ENCODE data around the gene TCEAL2. TPM values are rescaled to one million over a fixed set of nuclear protein-coding genes. Genes with fewer than 3 reads are reported as not detected.

Gene TCEAL2
- total and polyA plus RNA-seq, 2 of the 8 experiments (the other 6 are each of a cell fraction or from before 2014, with no cell fraction given) = 15.1 TPM; not detected in 1

GRCh38 chrX:102154218-102154860, 28.9 kb downstream of the TCEAL2 start (continued):
- TF ChIP-seq, protein P1, sequence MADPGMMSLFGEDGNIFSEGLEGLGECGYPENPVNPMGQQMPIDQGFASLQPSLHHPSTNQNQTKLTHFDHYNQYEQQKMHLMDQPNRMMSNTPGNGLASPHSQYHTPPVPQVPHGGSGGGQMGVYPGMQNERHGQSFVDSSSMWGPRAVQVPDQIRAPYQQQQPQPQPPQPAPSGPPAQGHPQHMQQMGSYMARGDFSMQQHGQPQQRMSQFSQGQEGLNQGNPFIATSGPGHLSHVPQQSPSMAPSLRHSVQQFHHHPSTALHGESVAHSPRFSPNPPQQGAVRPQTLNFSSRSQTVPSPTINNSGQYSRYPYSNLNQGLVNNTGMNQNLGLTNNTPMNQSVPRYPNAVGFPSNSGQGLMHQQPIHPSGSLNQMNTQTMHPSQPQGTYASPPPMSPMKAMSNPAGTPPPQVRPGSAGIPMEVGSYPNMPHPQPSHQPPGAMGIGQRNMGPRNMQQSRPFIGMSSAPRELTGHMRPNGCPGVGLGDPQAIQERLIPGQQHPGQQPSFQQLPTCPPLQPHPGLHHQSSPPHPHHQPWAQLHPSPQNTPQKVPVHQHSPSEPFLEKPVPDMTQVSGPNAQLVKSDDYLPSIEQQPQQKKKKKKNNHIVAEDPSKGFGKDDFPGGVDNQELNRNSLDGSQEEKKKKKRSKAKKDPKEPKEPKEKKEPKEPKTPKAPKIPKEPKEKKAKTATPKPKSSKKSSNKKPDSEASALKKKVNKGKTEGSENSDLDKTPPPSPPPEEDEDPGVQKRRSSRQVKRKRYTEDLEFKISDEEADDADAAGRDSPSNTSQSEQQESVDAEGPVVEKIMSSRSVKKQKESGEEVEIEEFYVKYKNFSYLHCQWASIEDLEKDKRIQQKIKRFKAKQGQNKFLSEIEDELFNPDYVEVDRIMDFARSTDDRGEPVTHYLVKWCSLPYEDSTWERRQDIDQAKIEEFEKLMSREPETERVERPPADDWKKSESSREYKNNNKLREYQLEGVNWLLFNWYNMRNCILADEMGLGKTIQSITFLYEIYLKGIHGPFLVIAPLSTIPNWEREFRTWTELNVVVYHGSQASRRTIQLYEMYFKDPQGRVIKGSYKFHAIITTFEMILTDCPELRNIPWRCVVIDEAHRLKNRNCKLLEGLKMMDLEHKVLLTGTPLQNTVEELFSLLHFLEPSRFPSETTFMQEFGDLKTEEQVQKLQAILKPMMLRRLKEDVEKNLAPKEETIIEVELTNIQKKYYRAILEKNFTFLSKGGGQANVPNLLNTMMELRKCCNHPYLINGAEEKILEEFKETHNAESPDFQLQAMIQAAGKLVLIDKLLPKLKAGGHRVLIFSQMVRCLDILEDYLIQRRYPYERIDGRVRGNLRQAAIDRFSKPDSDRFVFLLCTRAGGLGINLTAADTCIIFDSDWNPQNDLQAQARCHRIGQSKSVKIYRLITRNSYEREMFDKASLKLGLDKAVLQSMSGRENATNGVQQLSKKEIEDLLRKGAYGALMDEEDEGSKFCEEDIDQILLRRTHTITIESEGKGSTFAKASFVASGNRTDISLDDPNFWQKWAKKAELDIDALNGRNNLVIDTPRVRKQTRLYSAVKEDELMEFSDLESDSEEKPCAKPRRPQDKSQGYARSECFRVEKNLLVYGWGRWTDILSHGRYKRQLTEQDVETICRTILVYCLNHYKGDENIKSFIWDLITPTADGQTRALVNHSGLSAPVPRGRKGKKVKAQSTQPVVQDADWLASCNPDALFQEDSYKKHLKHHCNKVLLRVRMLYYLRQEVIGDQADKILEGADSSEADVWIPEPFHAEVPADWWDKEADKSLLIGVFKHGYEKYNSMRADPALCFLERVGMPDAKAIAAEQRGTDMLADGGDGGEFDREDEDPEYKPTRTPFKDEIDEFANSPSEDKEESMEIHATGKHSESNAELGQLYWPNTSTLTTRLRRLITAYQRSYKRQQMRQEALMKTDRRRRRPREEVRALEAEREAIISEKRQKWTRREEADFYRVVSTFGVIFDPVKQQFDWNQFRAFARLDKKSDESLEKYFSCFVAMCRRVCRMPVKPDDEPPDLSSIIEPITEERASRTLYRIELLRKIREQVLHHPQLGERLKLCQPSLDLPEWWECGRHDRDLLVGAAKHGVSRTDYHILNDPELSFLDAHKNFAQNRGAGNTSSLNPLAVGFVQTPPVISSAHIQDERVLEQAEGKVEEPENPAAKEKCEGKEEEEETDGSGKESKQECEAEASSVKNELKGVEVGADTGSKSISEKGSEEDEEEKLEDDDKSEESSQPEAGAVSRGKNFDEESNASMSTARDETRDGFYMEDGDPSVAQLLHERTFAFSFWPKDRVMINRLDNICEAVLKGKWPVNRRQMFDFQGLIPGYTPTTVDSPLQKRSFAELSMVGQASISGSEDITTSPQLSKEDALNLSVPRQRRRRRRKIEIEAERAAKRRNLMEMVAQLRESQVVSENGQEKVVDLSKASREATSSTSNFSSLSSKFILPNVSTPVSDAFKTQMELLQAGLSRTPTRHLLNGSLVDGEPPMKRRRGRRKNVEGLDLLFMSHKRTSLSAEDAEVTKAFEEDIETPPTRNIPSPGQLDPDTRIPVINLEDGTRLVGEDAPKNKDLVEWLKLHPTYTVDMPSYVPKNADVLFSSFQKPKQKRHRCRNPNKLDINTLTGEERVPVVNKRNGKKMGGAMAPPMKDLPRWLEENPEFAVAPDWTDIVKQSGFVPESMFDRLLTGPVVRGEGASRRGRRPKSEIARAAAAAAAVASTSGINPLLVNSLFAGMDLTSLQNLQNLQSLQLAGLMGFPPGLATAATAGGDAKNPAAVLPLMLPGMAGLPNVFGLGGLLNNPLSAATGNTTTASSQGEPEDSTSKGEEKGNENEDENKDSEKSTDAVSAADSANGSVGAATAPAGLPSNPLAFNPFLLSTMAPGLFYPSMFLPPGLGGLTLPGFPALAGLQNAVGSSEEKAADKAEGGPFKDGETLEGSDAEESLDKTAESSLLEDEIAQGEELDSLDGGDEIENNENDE (IDR thresholded peaks at IDR 0.05; ENCODE audit: insufficient replicate concordance, low read length) = no peak
- TF ChIP-seq POLR2AphosphoS5 (IDR thresholded peaks at IDR 0.05; ENCODE audit: low read depth, low read length) = no peak
- TF ChIP-seq BACH1 (IDR thresholded peaks at IDR 0.05; ENCODE audit: low read length) = no peak

All from H1 (cell line).